ENCODE measurements around the gene ZNF487.

GRCh38 chr10:43482319-43483078 is 45.6 kb downstream of the ZNF487 start:
- TF ChIP-seq YY1 (IDR thresholded peaks at IDR 0.05; ENCODE audit: low read depth) (no peak), EP300 (IDR thresholded peaks at IDR 0.05; ENCODE audit: borderline replicate concordance) (no peak), MAX (IDR thresholded peaks at IDR 0.05) (no peak), EGR1 (IDR thresholded peaks at IDR 0.05) (no peak), NFIC (IDR thresholded peaks at IDR 0.05) (no peak), CREB1 (IDR thresholded peaks at IDR 0.05; ENCODE audit: low read depth) (no peak), TAF1 (IDR thresholded peaks at IDR 0.05; ENCODE audit: low read depth) (no peak), ZBTB7A (IDR thresholded peaks at IDR 0.05; ENCODE audit: low read depth) (no peak), TEAD4 (IDR thresholded peaks at IDR 0.05) (no peak), RAD21 (IDR thresholded peaks at IDR 0.05; ENCODE audit: low read depth) (no peak), CEBPB (IDR thresholded peaks at IDR 0.05) (no peak), REST (IDR thresholded peaks at IDR 0.05; ENCODE audit: low read depth) (no peak), TCF12 (IDR thresholded peaks at IDR 0.05; ENCODE audit: low read depth) (no peak), USF1 (IDR thresholded peaks at IDR 0.05) (no peak)
